Activated naive CD8-positive, alpha-beta T cell (primary cell): ENCODE measurements around the gene TRIM48.
"Not testable (repeated sequence)": the region's sequence is repeated elsewhere in the genome, so short reads cannot be mapped to it uniquely, and the experiment has no call there.

Experiments used
- H3K27ac Mint-ChIP-seq: one replicate; pipeline ENCODE4 v1.8.0; 2021; ENCODE audit warnings: mixed read lengths
- H3K27me3 Mint-ChIP-seq: one replicate; pipeline ENCODE4 v1.8.0; 2021; ENCODE audit warnings: mixed read lengths
- H3K36me3 Mint-ChIP-seq: one replicate; pipeline ENCODE4 v1.8.0; 2021; ENCODE audit warnings: mixed read lengths
- H3K4me1 Mint-ChIP-seq: one replicate; pipeline ENCODE4 v1.8.0; 2021; ENCODE audit warnings: low read depth, mixed read lengths
- H3K4me3 Mint-ChIP-seq: one replicate; pipeline ENCODE4 v1.8.0; 2021; ENCODE audit warnings: mild to moderate bottlenecking, mixed read lengths
- H3K9me3 Mint-ChIP-seq: one replicate; pipeline ENCODE4 v1.8.0; 2021; ENCODE audit warnings: low read depth, mixed read lengths

The TRIM48 gene, protein sequence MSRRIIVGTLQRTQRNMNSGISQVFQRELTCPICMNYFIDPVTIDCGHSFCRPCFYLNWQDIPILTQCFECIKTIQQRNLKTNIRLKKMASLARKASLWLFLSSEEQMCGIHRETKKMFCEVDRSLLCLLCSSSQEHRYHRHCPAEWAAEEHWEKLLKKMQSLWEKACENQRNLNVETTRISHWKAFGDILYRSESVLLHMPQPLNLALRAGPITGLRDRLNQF

GRCh38 chr11:55261855-55262254 lies at the start of gene TRIM48:
Gene TRIM48 (plus strand): TSS chr11:55262155. CDS start chr11:55262268, 113 bp downstream.
- not testable (repeated sequence) for H3K36me3 Mint-ChIP-seq, H3K27ac Mint-ChIP-seq, H3K4me3 Mint-ChIP-seq, H3K4me1 Mint-ChIP-seq, H3K27me3 Mint-ChIP-seq, H3K9me3 Mint-ChIP-seq

GRCh38 chr11:55238316-55238715 lies 23.6 kb upstream of the TRIM48 start:
- H3K27me3 Mint-ChIP-seq, H3K27ac Mint-ChIP-seq, H3K4me3 Mint-ChIP-seq, H3K4me1 Mint-ChIP-seq, H3K36me3 Mint-ChIP-seq: not testable (repeated sequence)
- H3K9me3 Mint-ChIP-seq: peaks cover 15% of the 10 kb centered on the region

GRCh38 chr11:55263081-55263480 lies 1.1 kb downstream of the TRIM48 start:
- H3K27ac Mint-ChIP-seq: no peak overlapping the region
- no peaks in the 10 kb centered on the region for H3K4me1 Mint-ChIP-seq

More at GRCh38 chr11:55263081-55263480, 1.1 kb downstream of the TRIM48 start:
- Mint-ChIP-seq H3K4me3 (no peak overlapping the region), H3K9me3 (peaks cover 3% of the 10 kb centered on the region), H3K36me3 (no peaks in the 10 kb centered on the region), H3K27me3 (no peaks in the 10 kb centered on the region)
